HepG2 (cell line): Measurements from ENCODE around the gene KCTD1. TPM values are rescaled to one million over a fixed set of nuclear protein-coding genes. Genes with fewer than 3 reads are reported as not detected.

Source experiments
- ATAC-seq: fragments of 200-7000 bp; cut with Tn5 transposase; 3 replicates; pipeline ENCODE4 v1.9.1; 2020; ENCODE audit warnings: mild to moderate bottlenecking, moderate library complexity
- BruUV-seq: library from RNA; stranded (reverse); fragments of 400-500 nt; replicated peaks from 2 replicates; lab custom pipeline; 2021; lab: Mats Ljungman, UMichigan
- CTCF ChIA-PET: fragments of 300-600 bp; formaldehyde crosslinking; extraction: SDS; loops from one replicate; lab custom pipeline; 2021; ENCODE audit warnings: low total read pairs, inconsistent platforms, low intra/inter-chr PET ratio; lab: Yijun Ruan, JAX
- POLR2A ChIA-PET: fragments of 350-600 bp; sonication (Branson Sonifier 250); formaldehyde crosslinking; loops from one replicate; lab custom pipeline; 2020; ENCODE audit warnings: antibody characterized with exemption, inconsistent platforms; lab: Yijun Ruan, JAX
- DNase-seq: peaks from one replicate; pipeline ENCODE4 v3.0.0-alpha.2; 2015; ENCODE audit warnings: low spot score
- FAIRE-seq: peaks from 3 replicates; lab custom pipeline; 2011; peaks lifted over from hg19 to GRCh38; lab: Jason Lieb, UNC
- H2AFZ ChIP-seq: one replicate; pipeline ENCODE4 v1.6.1; 2011; ENCODE audit warnings: low read length, inconsistent platforms
- H3K27ac ChIP-seq: fragments of 300-600 bp; 3 replicates; pipeline ENCODE4 v1.8.0; 2011; ENCODE audit warnings: mixed run types, mild to moderate bottlenecking, mixed read lengths, low read length, inconsistent platforms; ENCODE audit not compliant: insufficient read depth; ENCODE audit errors: extremely low read length
- H3K27me3 ChIP-seq, 2 experiments: fragments of 200-600 bp in 1 of 2; 2 replicates in 1 of 2; 3 replicates in 1 of 2; pipeline versions ENCODE4 v1.6.0 to v1.8.0; 2011; ENCODE audit warnings: low read length in 2 of 2, mild to moderate bottlenecking in 2 of 2, moderate library complexity in 2 of 2, inconsistent platforms in 1 of 2; ENCODE audit not compliant: insufficient read depth in 2 of 2, control insufficient read depth in 1 of 2
- H3K36me3 ChIP-seq, 2 experiments: fragments of 200-600 bp in 1 of 2; replicated peaks in 1 of 2; 2 replicates in 1 of 2; 3 replicates in 1 of 2; pipeline versions ENCODE4 v1.5.1 to v1.8.0; 2011; ENCODE audit warnings: low read length in 2 of 2, inconsistent platforms in 1 of 2; ENCODE audit not compliant: insufficient read depth in 2 of 2, control insufficient read depth in 1 of 2
- H3K4me1 ChIP-seq: 2 replicates; pipeline ENCODE4 v1.5.1; 2012; ENCODE audit warnings: low read length, inconsistent platforms; ENCODE audit not compliant: insufficient read depth
- H3K4me2 ChIP-seq: 2 replicates; pipeline ENCODE4 v1.6.0; 2011; ENCODE audit warnings: low read depth, low read length, inconsistent platforms
- H3K4me3 ChIP-seq, 3 experiments: fragments of 200-600 bp in 1 of 3; sonication (generic), shearing (Covaris generic) in 1 of 3; replicated peaks in 1 of 3; 2 replicates each; pipeline ENCODE4 v1.5.1; 2011 to 2016; ENCODE audit warnings: low read length in 3 of 3, inconsistent platforms in 2 of 3, low read depth in 2 of 3, mild to moderate bottlenecking in 2 of 3, control low read depth in 1 of 3, mixed read lengths in 1 of 3; ENCODE audit not compliant: insufficient read depth in 1 of 3
- H3K79me2 ChIP-seq: one replicate; pipeline ENCODE4 v1.6.1; 2011; ENCODE audit warnings: low read length, inconsistent platforms; ENCODE audit not compliant: insufficient read depth
- H3K9ac ChIP-seq: 2 replicates; pipeline ENCODE4 v1.6.0; 2011; ENCODE audit warnings: mild to moderate bottlenecking, low read depth, low read length, inconsistent platforms; ENCODE audit not compliant: insufficient read depth
- H3K9me3 ChIP-seq: 2 replicates; pipeline ENCODE4 v1.5.1; 2012; ENCODE audit warnings: mild to moderate bottlenecking, low read length
- H4K20me1 ChIP-seq: 2 replicates; pipeline ENCODE4 v1.6.0; 2011; ENCODE audit warnings: inconsistent platforms, mild to moderate bottlenecking, low read length, moderate library complexity; ENCODE audit not compliant: insufficient read depth
- BRCA1 ChIP-seq: sonication (generic); formaldehyde crosslinking; IDR thresholded peaks from 2 replicates; pipeline ENCODE4 v1.4.0; 2020; ENCODE audit warnings: missing genetic modification reagents
- GLI4 ChIP-seq: sonication (generic); formaldehyde crosslinking; IDR thresholded peaks from 2 replicates; pipeline ENCODE4 v1.5.1; 2020; ENCODE audit warnings: missing genetic modification reagents, mild to moderate bottlenecking, moderate library complexity, borderline replicate concordance
- KLF9 ChIP-seq: IDR thresholded peaks from 2 replicates; pipeline ENCODE4 v1.6.1; 2016; ENCODE audit warnings: low read depth
- NFRKB ChIP-seq: fragments of 450-650 bp; IDR thresholded peaks from 2 replicates; pipeline ENCODE4 v1.6.1; 2017
- SPEN ChIP-seq: sonication (generic); formaldehyde crosslinking; IDR thresholded peaks from 2 replicates; pipeline ENCODE4 v1.5.1; 2020; ENCODE audit warnings: low read depth, mild to moderate bottlenecking, missing genetic modification reagents
- SRSF1 ChIP-seq: fragments of 200-400 bp; formaldehyde crosslinking; optimal IDR thresholded peaks from 2 replicates; pipeline ENCODE3; 2017; ENCODE audit warnings: mild to moderate bottlenecking, low read depth, low read length, moderate library complexity
- ZBTB7B ChIP-seq: sonication (generic); formaldehyde crosslinking; IDR thresholded peaks from 2 replicates; pipeline ENCODE4 v1.4.0; 2020; ENCODE audit warnings: missing genetic modification reagents
- ZNF644 ChIP-seq: IDR thresholded peaks from 2 replicates; pipeline ENCODE4 v1.6.1; 2016; ENCODE audit warnings: low read depth
- WGBS: methylation state at CpG from one replicate; pipeline ENCODE4 v1.1.6; 2017; ENCODE audit warnings: low lambda C conversion rate; 5-methylcytosine and 5-hydroxymethylcytosine counted together
- in situ Hi-C: cut with HindIII; loops from 2 replicates; pipeline ENCODE4 v1.10.0; 2017; ENCODE audit warnings: low pct_unique_long_range_greater_than_20kb; ENCODE audit not compliant: extremely low pct_ligation_motif_present
- intact Hi-C: fragments of 100-400 bp; cut with micrococcal nuclease; formaldehyde crosslinking; loops from one replicate; pipeline ENCODE4 v1.10.0; 2022; ENCODE audit not compliant: unreplicated experiment
- polyA plus RNA-seq, 8 experiments: library from polyadenylated mRNA; depleted of rRNA in 3 of 8; stranded (reverse) in 7 of 8; unstranded in 1 of 8; fragments of >200 nt; fragmentation: Illumina TruSeq in 4 of 8; extraction: Trizol in 4 of 8; gene quantifications; 2 replicates each; pipeline versions ENCODE4 v1.2.1 to v1.2.3, GENCODE V29; 2011 to 2016; ENCODE audit warnings: low read depth in 4 of 8, missing spikeins in 1 of 8, mixed read lengths in 1 of 8; ENCODE audit not compliant: insufficient read depth in 1 of 8
- total RNA-seq, 5 experiments: library from RNA; depleted of rRNA; stranded (reverse); fragments of >200 nt; fragmentation: Illumina TruSeq; extraction: Trizol; gene quantifications; 2 replicates each; pipeline ENCODE4 v1.2.3, GENCODE V29; 2016; ENCODE audit warnings: low read depth in 1 of 5
- TF ChIP-seq, protein P1 (sequence below): sonication (generic); formaldehyde crosslinking; IDR thresholded peaks from 2 replicates; pipeline ENCODE4 v1.4.0; 2020; ENCODE audit warnings: mild to moderate bottlenecking, missing genetic modification reagents
- TF ChIP-seq, protein P2 (sequence below): sonication (generic); formaldehyde crosslinking; IDR thresholded peaks from 2 replicates; pipeline ENCODE4 v1.4.0; 2020; ENCODE audit warnings: missing genetic modification reagents, mild to moderate bottlenecking, borderline replicate concordance
- TF ChIP-seq, protein P3 (sequence below): IDR thresholded peaks from 2 replicates; pipeline ENCODE4 v1.6.1; 2016; ENCODE audit warnings: mild to moderate bottlenecking

Gene KCTD1
- total and polyA plus RNA-seq, 2 of the 13 experiments (the other 11 are each of a cell fraction or from before 2014, with no cell fraction given): 2.7 to 6.8 TPM

DNA sequence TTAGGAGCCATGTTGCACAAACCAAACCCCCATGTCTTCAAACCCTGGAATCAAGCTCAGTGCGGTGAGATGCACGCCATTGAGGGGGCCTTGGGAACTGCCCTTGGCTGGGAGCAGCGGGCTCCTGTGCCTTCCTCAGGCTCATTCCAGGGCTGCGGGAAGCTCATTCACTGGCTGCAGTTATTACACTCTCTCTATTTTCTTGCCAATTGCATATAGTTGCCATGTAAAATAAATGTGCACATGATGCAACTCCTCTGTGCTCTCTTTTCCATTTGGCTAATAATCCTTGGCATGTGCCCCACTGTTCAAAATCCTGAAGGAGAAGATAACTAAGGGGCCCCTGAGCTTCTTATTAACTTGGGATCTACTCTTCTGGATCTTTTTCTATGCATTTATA, 74.7 kb downstream of the KCTD1 start:
- POLR2A ChIA-PET: no interaction called here
- no CpG with 5 or more reads among the region's 4 CpGs for WGBS
- no peak overlapping the region for H3K27ac ChIP-seq

DNA sequence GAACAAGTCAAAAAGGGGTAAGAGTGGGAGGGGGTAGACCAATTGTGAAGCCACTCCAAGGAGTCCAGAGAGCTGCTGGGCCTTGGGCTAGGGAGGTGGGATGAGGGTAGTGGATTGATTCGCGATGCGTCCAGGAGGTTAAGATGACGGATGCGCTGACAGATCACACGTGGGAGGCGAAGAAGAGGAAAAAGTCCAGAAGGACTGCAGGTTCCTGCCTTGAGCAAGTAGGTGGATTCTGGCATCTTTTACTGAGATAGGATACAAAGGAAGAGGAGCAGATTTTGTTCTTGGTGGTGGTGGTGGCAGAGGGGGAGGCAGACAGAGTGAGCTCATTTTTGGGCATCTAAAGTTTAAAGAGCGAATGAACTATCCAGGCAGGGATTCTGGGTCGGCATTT, 76.5 kb downstream of the KCTD1 start:
- FAIRE-seq: no peak
- H3K9me3 ChIP-seq: no peaks in the 10 kb centered on the region
- H3K27ac ChIP-seq: no peak overlapping the region
- CTCF ChIA-PET: no interaction called here
- ATAC-seq: no peak
- DNase-seq: no peak
- no peaks in the 10 kb centered on the region for H3K4me1 ChIP-seq
- H3K9ac ChIP-seq: no peak overlapping the region
- H2AFZ ChIP-seq: no peak overlapping the region
- POLR2A ChIA-PET: no interaction called here
- no peaks in the 10 kb centered on the region for H3K79me2 ChIP-seq
- in situ Hi-C loops (no loop called here), intact Hi-C loops (no loop called here)
- WGBS: 95% methylated on average over 9 of the region's 9 CpGs
- no TSS peak for BruUV-seq
- no peaks in the 10 kb centered on the region for H3K36me3 ChIP-seq
- no peaks in the 10 kb centered on the region for H3K27me3 ChIP-seq
- H3K4me2 ChIP-seq: no peak overlapping the region
- no peaks in the 10 kb centered on the region for H4K20me1 ChIP-seq
- H3K4me3 ChIP-seq: no peak overlapping the region
- no peak for TF ChIP-seq KLF9 (CRISPR knock-in tag)
- TF ChIP-seq ZNF644: no peak
- no peak for TF ChIP-seq BRCA1 (CRISPR knock-in tag)
- TF ChIP-seq ZBTB7B: no peak
- TF ChIP-seq GLI4 (CRISPR knock-in tag): no peak
- TF ChIP-seq SPEN (CRISPR knock-in tag): no peak
- TF ChIP-seq, protein P1, sequence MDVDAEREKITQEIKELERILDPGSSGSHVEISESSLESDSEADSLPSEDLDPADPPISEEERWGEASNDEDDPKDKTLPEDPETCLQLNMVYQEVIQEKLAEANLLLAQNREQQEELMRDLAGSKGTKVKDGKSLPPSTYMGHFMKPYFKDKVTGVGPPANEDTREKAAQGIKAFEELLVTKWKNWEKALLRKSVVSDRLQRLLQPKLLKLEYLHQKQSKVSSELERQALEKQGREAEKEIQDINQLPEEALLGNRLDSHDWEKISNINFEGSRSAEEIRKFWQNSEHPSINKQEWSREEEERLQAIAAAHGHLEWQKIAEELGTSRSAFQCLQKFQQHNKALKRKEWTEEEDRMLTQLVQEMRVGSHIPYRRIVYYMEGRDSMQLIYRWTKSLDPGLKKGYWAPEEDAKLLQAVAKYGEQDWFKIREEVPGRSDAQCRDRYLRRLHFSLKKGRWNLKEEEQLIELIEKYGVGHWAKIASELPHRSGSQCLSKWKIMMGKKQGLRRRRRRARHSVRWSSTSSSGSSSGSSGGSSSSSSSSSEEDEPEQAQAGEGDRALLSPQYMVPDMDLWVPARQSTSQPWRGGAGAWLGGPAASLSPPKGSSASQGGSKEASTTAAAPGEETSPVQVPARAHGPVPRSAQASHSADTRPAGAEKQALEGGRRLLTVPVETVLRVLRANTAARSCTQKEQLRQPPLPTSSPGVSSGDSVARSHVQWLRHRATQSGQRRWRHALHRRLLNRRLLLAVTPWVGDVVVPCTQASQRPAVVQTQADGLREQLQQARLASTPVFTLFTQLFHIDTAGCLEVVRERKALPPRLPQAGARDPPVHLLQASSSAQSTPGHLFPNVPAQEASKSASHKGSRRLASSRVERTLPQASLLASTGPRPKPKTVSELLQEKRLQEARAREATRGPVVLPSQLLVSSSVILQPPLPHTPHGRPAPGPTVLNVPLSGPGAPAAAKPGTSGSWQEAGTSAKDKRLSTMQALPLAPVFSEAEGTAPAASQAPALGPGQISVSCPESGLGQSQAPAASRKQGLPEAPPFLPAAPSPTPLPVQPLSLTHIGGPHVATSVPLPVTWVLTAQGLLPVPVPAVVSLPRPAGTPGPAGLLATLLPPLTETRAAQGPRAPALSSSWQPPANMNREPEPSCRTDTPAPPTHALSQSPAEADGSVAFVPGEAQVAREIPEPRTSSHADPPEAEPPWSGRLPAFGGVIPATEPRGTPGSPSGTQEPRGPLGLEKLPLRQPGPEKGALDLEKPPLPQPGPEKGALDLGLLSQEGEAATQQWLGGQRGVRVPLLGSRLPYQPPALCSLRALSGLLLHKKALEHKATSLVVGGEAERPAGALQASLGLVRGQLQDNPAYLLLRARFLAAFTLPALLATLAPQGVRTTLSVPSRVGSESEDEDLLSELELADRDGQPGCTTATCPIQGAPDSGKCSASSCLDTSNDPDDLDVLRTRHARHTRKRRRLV: no peak
- TF ChIP-seq NFRKB: no peak

More for the DNA sequence above, 74.7 kb downstream of the KCTD1 start:
- intact Hi-C loops: no loop called here
- no peaks in the 10 kb centered on the region for H3K9me3 ChIP-seq
- H3K79me2 ChIP-seq: no peaks in the 10 kb centered on the region
- no peak for ATAC-seq
- H3K4me3 ChIP-seq: no peak overlapping the region
- in situ Hi-C loops: no loop called here
- no peaks in the 10 kb centered on the region for H3K27me3 ChIP-seq
- H4K20me1 ChIP-seq: no peaks in the 10 kb centered on the region
- no peak overlapping the region for H3K4me2 ChIP-seq
- no peak for FAIRE-seq
- H3K4me1 ChIP-seq: no peaks in the 10 kb centered on the region
- H3K9ac ChIP-seq: no peak overlapping the region
- no TSS peak for BruUV-seq
- H3K36me3 ChIP-seq: no peaks in the 10 kb centered on the region
- no peak for DNase-seq
- TF ChIP-seq, protein P2, sequence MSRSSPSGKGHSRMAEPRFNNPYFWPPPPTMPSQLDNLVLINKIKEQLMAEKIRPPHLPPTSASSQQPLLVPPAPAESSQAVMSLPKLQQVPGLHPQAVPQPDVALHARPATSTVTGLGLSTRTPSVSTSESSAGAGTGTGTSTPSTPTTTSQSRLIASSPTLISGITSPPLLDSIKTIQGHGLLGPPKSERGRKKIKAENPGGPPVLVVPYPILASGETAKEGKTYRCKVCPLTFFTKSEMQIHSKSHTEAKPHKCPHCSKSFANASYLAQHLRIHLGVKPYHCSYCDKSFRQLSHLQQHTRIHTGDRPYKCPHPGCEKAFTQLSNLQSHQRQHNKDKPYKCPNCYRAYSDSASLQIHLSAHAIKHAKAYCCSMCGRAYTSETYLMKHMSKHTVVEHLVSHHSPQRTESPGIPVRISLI (CRISPR knock-in tag): no peak
- no peak for TF ChIP-seq SRSF1
- TF ChIP-seq, protein P3, sequence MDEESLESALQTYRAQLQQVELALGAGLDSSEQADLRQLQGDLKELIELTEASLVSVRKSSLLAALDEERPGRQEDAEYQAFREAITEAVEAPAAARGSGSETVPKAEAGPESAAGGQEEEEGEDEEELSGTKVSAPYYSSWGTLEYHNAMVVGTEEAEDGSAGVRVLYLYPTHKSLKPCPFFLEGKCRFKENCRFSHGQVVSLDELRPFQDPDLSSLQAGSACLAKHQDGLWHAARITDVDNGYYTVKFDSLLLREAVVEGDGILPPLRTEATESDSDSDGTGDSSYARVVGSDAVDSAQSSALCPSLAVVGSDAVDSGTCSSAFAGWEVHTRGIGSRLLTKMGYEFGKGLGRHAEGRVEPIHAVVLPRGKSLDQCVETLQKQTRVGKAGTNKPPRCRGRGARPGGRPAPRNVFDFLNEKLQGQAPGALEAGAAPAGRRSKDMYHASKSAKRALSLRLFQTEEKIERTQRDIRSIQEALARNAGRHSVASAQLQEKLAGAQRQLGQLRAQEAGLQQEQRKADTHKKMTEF (CRISPR knock-in tag): no peak
- CTCF ChIA-PET: no interaction called here
- no peak overlapping the region for H2AFZ ChIP-seq
